GM23338 (cell line): ENCODE measurements around the gene MBOAT1. TPM values are rescaled to one million over a fixed set of nuclear protein-coding genes. Genes with fewer than 3 reads are reported as not detected.

Source experiments
- ATAC-seq: fragments of 200-7000 bp; cut with Tn5 transposase; 3 replicates; pipeline ENCODE4 v1.9.1; 2020
- DNase-seq: peaks from one replicate; pipeline ENCODE4 v3.0.0-alpha.2; 2015; ENCODE audit warnings: low spot score
- H2AFZ ChIP-seq: fragments of 200-600 bp; sonication (generic); 2 replicates; pipeline ENCODE4 v1.8.0; 2016; ENCODE audit warnings: antibody characterized with exemption, mild to moderate bottlenecking, moderate library complexity
- H3F3A ChIP-seq: fragments of 200-600 bp; sonication (generic); replicated peaks from 2 replicates; pipeline ENCODE4 v1.8.0; 2017; ENCODE audit warnings: antibody characterized with exemption, mixed run types, low read depth
- H3K27ac ChIP-seq: fragments of 200-600 bp; sonication (generic); 2 replicates; pipeline ENCODE4 v1.6.1; 2016; ENCODE audit warnings: low read depth
- H3K27me3 ChIP-seq: fragments of 200-600 bp; sonication (generic); 2 replicates; pipeline ENCODE4 v1.8.0; 2016; ENCODE audit warnings: mild to moderate bottlenecking, mixed run types, moderate library complexity; ENCODE audit not compliant: insufficient read depth
- H3K36me3 ChIP-seq: fragments of 200-600 bp; sonication (generic); 2 replicates; pipeline ENCODE4 v1.8.0; 2016; ENCODE audit warnings: mild to moderate bottlenecking; ENCODE audit not compliant: insufficient read depth
- H3K4me1 ChIP-seq: fragments of 200-600 bp; sonication (generic); 2 replicates; pipeline ENCODE4 v1.8.0; 2016; ENCODE audit warnings: mild to moderate bottlenecking, moderate library complexity; ENCODE audit not compliant: insufficient read depth
- H3K4me2 ChIP-seq: fragments of 200-600 bp; sonication (generic); 2 replicates; pipeline ENCODE4 v1.7.1; 2017; ENCODE audit warnings: mixed run types
- H3K4me3 ChIP-seq: fragments of 200-600 bp; sonication (generic); 2 replicates; pipeline ENCODE4 v1.6.1; 2016; ENCODE audit warnings: mixed run types
- H3K79me2 ChIP-seq: fragments of 200-600 bp; sonication (generic); replicated peaks from 2 replicates; pipeline ENCODE4 v1.8.0; 2017; ENCODE audit warnings: mild to moderate bottlenecking; ENCODE audit not compliant: insufficient read depth
- H3K9me2 ChIP-seq: fragments of 200-600 bp; sonication (generic); 2 replicates; pipeline ENCODE4 v1.8.0; 2017; ENCODE audit not compliant: insufficient read depth
- H4K20me1 ChIP-seq: fragments of 200-600 bp; sonication (generic); replicated peaks from 2 replicates; pipeline ENCODE4 v1.8.0; 2017; ENCODE audit warnings: mild to moderate bottlenecking; ENCODE audit not compliant: insufficient read depth
- H3K27ac Mint-ChIP-seq: 2 replicates; pipeline ENCODE4 v1.8.0; 2020; ENCODE audit warnings: inconsistent platforms, mild to moderate bottlenecking, moderate library complexity, mixed read lengths
- H3K27me3 Mint-ChIP-seq: 3 replicates; pipeline ENCODE4 v1.8.0; 2022; ENCODE audit warnings: low read depth, mild to moderate bottlenecking, moderate library complexity, mixed read lengths, inconsistent platforms; ENCODE audit not compliant: insufficient read depth, poor library complexity
- H3K36me3 Mint-ChIP-seq: 3 replicates; pipeline ENCODE4 v1.8.0; 2021; ENCODE audit warnings: low read depth, mild to moderate bottlenecking, inconsistent platforms, moderate library complexity, mixed read lengths
- H3K4me1 Mint-ChIP-seq: 3 replicates; pipeline ENCODE4 v1.8.0; 2020; ENCODE audit warnings: mild to moderate bottlenecking, inconsistent platforms, mixed read lengths
- H3K4me3 Mint-ChIP-seq: 3 replicates; pipeline ENCODE4 v1.8.0; 2021; ENCODE audit warnings: moderate library complexity, mild to moderate bottlenecking, inconsistent platforms, mixed read lengths
- H3K9me3 Mint-ChIP-seq: 3 replicates; pipeline ENCODE4 v1.8.0; 2020; ENCODE audit warnings: moderate library complexity, mild to moderate bottlenecking, inconsistent platforms, mixed read lengths
- CREB1 ChIP-seq: fragments of 250-450 bp; sonication (Bioruptor Pico); IDR thresholded peaks from 2 replicates; pipeline ENCODE4 v1.5.0; 2020; ENCODE audit warnings: low read depth, mild to moderate bottlenecking, moderate library complexity
- ETS1 ChIP-seq: IDR thresholded peaks from 2 replicates; pipeline ENCODE4 v1.6.1; 2016; ENCODE audit warnings: antibody characterized with exemption
- EZH2 ChIP-seq: fragments of 200-600 bp; sonication (generic); IDR thresholded peaks from one replicate; pipeline ENCODE4 v1.8.0; 2017; ENCODE audit warnings: antibody characterized with exemption, mild to moderate bottlenecking, low read depth; ENCODE audit not compliant: unreplicated experiment
- EZH2phosphoT487 ChIP-seq: fragments of 200-600 bp; sonication (generic); IDR thresholded peaks from one replicate; pipeline ENCODE4 v1.8.1; 2018; ENCODE audit warnings: antibody characterized with exemption; ENCODE audit not compliant: unreplicated experiment
- JUNB ChIP-seq: IDR thresholded peaks from one replicate; pipeline ENCODE4 v1.6.1; 2016; ENCODE audit warnings: antibody characterized with exemption; ENCODE audit not compliant: unreplicated experiment
- NANOG ChIP-seq: IDR thresholded peaks from 2 replicates; pipeline ENCODE4 v1.6.1; 2016; ENCODE audit warnings: antibody characterized with exemption, borderline replicate concordance
- POLR2AphosphoS5 ChIP-seq: IDR thresholded peaks from 2 replicates; pipeline ENCODE4 v1.6.1; 2016; ENCODE audit warnings: antibody characterized with exemption, low read depth
- REST ChIP-seq: IDR thresholded peaks from one replicate; pipeline ENCODE4 v1.6.1; 2018; ENCODE audit warnings: antibody characterized with exemption; ENCODE audit not compliant: unreplicated experiment
- STAT1 ChIP-seq: IDR thresholded peaks from one replicate; pipeline ENCODE4 v1.6.1; 2016; ENCODE audit warnings: antibody characterized with exemption; ENCODE audit not compliant: unreplicated experiment
- ZNF114 ChIP-seq: fragments of 250-450 bp; sonication (Bioruptor Pico); IDR thresholded peaks from 2 replicates; pipeline ENCODE4 v1.5.0; 2020; ENCODE audit warnings: mild to moderate bottlenecking, moderate library complexity
- ZNF331 ChIP-seq: fragments of 250-450 bp; sonication (Bioruptor Pico); IDR thresholded peaks from 2 replicates; pipeline ENCODE4 v1.5.0; 2020; ENCODE audit warnings: low read depth, mild to moderate bottlenecking, moderate library complexity
- polyA plus RNA-seq: library from polyadenylated mRNA; unstranded; fragments of >200 nt; fragmentation: Nextera tagmentation; extraction: Ambion mirVana; gene quantifications from 2 replicates; pipeline ENCODE4 v1.2.1, GENCODE V29; 2016
- total RNA-seq: library from RNA; depleted of rRNA; stranded (reverse); fragments of >200 nt; shearing (Covaris generic); gene quantifications from 2 replicates; pipeline ENCODE4 v1.2.3, GENCODE V29; 2014
- TF ChIP-seq, protein P1 (sequence below): fragments of 250-450 bp; sonication (Bioruptor Pico); IDR thresholded peaks from 2 replicates; pipeline ENCODE4 v1.5.0; 2020; ENCODE audit warnings: mild to moderate bottlenecking, moderate library complexity
- TF ChIP-seq, protein P2 (sequence below), 2 experiments: fragments of 200-600 bp in 1 of 2; sonication (generic) in 1 of 2; conservative IDR thresholded peaks; 2 replicates each; pipeline versions ENCODE4 v1.5.1 to v1.6.1; 2016 to 2017; ENCODE audit warnings: antibody characterized with exemption in 2 of 2, low read depth in 2 of 2, mild to moderate bottlenecking in 2 of 2, moderate library complexity in 1 of 2

Gene MBOAT1
- total and polyA plus RNA-seq, 2 experiments from 2014 or later, result 3.8 to 18.6 TPM

DNA sequence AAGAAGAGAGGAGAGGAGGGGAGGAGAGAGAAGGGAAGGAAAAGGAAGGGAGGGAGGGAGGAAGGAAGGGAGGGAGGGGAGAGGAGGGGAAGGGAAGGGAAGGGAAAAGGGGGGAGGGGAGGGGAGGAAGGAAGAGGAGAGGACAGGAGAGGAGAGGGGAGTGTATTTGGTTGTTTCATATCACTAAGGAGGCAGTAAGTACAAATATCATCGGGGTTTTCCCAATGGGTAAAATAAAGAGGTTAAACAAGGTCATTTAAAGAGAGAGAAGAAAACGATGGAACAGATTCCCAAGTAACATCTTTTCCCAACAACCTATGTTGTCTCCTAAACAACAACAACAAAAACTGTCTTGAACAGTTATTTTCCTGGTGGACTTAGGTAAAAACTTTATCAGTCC lies 43.6 kb downstream of the MBOAT1 start:
- H3K27ac ChIP-seq, result no peak overlapping the region
- no peaks in the 10 kb centered on the region for H3K9me2 ChIP-seq
- no peaks in the 10 kb centered on the region for H4K20me1 ChIP-seq
- H3K4me1 ChIP-seq, result peaks cover 5% of the 10 kb centered on the region; the same call in 1 of the 2 replicates
- no peaks in the 10 kb centered on the region; the same call in 2 of the 3 replicates for H3K36me3 Mint-ChIP-seq
- H3K4me3 Mint-ChIP-seq, result no peak overlapping the region
- ATAC-seq (no peak), DNase-seq (peak; percentile 9)
- no peaks in the 10 kb centered on the region for H3K36me3 ChIP-seq
- no peak overlapping the region for H3K4me2 ChIP-seq
- TF ChIP-seq EZH2phosphoT487, result no peak
- no peak for TF ChIP-seq POLR2AphosphoS5
- no peak for TF ChIP-seq EZH2
- no peak for TF ChIP-seq ETS1
- TF ChIP-seq, protein P1, sequence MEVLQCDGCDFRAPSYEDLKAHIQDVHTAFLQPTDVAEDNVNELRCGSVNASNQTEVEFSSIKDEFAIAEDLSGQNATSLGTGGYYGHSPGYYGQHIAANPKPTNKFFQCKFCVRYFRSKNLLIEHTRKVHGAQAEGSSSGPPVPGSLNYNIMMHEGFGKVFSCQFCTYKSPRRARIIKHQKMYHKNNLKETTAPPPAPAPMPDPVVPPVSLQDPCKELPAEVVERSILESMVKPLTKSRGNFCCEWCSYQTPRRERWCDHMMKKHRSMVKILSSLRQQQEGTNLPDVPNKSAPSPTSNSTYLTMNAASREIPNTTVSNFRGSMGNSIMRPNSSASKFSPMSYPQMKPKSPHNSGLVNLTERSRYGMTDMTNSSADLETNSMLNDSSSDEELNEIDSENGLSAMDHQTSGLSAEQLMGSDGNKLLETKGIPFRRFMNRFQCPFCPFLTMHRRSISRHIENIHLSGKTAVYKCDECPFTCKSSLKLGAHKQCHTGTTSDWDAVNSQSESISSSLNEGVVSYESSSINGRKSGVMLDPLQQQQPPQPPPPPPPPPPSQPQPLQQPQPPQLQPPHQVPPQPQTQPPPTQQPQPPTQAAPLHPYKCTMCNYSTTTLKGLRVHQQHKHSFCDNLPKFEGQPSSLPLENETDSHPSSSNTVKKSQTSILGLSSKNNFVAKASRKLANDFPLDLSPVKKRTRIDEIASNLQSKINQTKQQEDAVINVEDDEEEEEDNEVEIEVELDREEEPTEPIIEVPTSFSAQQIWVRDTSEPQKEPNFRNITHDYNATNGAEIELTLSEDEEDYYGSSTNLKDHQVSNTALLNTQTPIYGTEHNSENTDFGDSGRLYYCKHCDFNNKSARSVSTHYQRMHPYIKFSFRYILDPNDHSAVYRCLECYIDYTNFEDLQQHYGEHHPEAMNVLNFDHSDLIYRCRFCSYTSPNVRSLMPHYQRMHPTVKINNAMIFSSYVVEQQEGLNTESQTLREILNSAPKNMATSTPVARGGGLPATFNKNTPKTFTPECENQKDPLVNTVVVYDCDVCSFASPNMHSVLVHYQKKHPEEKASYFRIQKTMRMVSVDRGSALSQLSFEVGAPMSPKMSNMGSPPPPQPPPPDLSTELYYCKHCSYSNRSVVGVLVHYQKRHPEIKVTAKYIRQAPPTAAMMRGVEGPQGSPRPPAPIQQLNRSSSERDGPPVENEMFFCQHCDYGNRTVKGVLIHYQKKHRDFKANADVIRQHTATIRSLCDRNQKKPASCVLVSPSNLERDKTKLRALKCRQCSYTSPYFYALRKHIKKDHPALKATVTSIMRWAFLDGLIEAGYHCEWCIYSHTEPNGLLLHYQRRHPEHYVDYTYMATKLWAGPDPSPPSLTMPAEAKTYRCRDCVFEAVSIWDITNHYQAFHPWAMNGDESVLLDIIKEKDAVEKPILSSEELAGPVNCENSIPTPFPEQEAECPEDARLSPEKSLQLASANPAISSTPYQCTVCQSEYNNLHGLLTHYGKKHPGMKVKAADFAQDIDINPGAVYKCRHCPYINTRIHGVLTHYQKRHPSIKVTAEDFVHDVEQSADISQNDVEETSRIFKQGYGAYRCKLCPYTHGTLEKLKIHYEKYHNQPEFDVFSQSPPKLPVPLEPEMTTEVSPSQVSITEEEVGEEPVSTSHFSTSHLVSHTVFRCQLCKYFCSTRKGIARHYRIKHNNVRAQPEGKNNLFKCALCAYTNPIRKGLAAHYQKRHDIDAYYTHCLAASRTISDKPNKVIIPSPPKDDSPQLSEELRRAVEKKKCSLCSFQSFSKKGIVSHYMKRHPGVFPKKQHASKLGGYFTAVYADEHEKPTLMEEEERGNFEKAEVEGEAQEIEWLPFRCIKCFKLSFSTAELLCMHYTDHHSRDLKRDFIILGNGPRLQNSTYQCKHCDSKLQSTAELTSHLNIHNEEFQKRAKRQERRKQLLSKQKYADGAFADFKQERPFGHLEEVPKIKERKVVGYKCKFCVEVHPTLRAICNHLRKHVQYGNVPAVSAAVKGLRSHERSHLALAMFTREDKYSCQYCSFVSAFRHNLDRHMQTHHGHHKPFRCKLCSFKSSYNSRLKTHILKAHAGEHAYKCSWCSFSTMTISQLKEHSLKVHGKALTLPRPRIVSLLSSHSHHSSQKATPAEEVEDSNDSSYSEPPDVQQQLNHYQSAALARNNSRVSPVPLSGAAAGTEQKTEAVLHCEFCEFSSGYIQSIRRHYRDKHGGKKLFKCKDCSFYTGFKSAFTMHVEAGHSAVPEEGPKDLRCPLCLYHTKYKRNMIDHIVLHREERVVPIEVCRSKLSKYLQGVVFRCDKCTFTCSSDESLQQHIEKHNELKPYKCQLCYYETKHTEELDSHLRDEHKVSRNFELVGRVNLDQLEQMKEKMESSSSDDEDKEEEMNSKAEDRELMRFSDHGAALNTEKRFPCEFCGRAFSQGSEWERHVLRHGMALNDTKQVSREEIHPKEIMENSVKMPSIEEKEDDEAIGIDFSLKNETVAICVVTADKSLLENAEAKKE (CRISPR knock-in tag), result no peak
- TF ChIP-seq STAT1, result no peak
- TF ChIP-seq NANOG, result no peak
- TF ChIP-seq ZNF331, result no peak
- no peak for TF ChIP-seq CREB1 (CRISPR knock-in tag)
- TF ChIP-seq ZNF114 (CRISPR knock-in tag), result no peak
- no peak for TF ChIP-seq JUNB
- TF ChIP-seq, protein P2, sequence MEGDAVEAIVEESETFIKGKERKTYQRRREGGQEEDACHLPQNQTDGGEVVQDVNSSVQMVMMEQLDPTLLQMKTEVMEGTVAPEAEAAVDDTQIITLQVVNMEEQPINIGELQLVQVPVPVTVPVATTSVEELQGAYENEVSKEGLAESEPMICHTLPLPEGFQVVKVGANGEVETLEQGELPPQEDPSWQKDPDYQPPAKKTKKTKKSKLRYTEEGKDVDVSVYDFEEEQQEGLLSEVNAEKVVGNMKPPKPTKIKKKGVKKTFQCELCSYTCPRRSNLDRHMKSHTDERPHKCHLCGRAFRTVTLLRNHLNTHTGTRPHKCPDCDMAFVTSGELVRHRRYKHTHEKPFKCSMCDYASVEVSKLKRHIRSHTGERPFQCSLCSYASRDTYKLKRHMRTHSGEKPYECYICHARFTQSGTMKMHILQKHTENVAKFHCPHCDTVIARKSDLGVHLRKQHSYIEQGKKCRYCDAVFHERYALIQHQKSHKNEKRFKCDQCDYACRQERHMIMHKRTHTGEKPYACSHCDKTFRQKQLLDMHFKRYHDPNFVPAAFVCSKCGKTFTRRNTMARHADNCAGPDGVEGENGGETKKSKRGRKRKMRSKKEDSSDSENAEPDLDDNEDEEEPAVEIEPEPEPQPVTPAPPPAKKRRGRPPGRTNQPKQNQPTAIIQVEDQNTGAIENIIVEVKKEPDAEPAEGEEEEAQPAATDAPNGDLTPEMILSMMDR (conservative IDR thresholded peaks at IDR 0.05; ENCODE audit: low read depth in 2 of 2), result no peak
- TF ChIP-seq REST, result no peak
- peaks cover 6% of the 10 kb centered on the region; the same call in 2 of the 3 replicates for H3K4me1 Mint-ChIP-seq
- H3F3A ChIP-seq, result no peaks in the 10 kb centered on the region
- no peaks in the 10 kb centered on the region for H3K27me3 ChIP-seq
- H3K79me2 ChIP-seq, result no peaks in the 10 kb centered on the region
- H3K27ac Mint-ChIP-seq, result no peak overlapping the region
- no peaks in the 10 kb centered on the region for H3K9me3 Mint-ChIP-seq
- H2AFZ ChIP-seq, result no peak overlapping the region
- no peak overlapping the region for H3K4me3 ChIP-seq
- H3K27me3 Mint-ChIP-seq, result peaks cover 5% of the 10 kb centered on the region
